AG04450 (cell line): Measurements from ENCODE around the gene TBXA2R. TPM values are rescaled to one million over a fixed set of nuclear protein-coding genes. Genes with fewer than 3 reads are reported as not detected.

ENCODE experiments used
- CTCF ChIA-PET: fragments of 300-600, 350-600 bp; formaldehyde crosslinking; extraction: SDS; loops from one replicate; lab custom pipeline; 2022; ENCODE audit warnings: antibody characterized with exemption, inconsistent platforms; lab: Charles Lee
- POLR2A ChIA-PET: fragments of 350-600 bp; formaldehyde crosslinking; extraction: SDS; loops from one replicate; lab custom pipeline; 2021; ENCODE audit warnings: antibody characterized with exemption, inconsistent platforms; lab: Yijun Ruan, JAX
- DNase-seq: peaks from one replicate; pipeline ENCODE4 v3.0.0-alpha.2; 2011; ENCODE audit warnings: low read depth, low spot score
- H3K27ac ChIP-seq: one replicate; pipeline ENCODE4 v1.5.1; 2012; ENCODE audit warnings: low read depth, low read length, control low read depth
- H3K27me3 ChIP-seq: one replicate; pipeline ENCODE4 v1.6.0; 2012; ENCODE audit warnings: low read length; ENCODE audit not compliant: control insufficient read depth, insufficient read depth
- H3K4me3 ChIP-seq: 2 replicates; pipeline ENCODE4 v1.5.1; 2011; ENCODE audit warnings: mild to moderate bottlenecking, low read depth, low read length, control low read depth
- H3K9me3 ChIP-seq: 2 replicates; pipeline ENCODE4 v1.5.1; 2012; ENCODE audit warnings: low read length; ENCODE audit not compliant: control insufficient read depth, insufficient read depth
- CTCF ChIP-seq: IDR thresholded peaks from 2 replicates; pipeline ENCODE4 v1.5.1; 2011; ENCODE audit warnings: low read depth, low read length, control low read depth, inconsistent platforms
- polyA plus RNA-seq: library from polyadenylated mRNA; depleted of rRNA; stranded (reverse); fragments of >200 nt; gene quantifications from 2 replicates; pipeline ENCODE4 v1.2.3, GENCODE V29; 2011

Gene TBXA2R
- polyA plus RNA-seq, 1 experiment: 0.84 TPM

GRCh38 chr19:3605770-3606169 lies 905 bp downstream of the TBXA2R start:
- Histone ChIP-seq H3K27me3 (no peaks in the 10 kb centered on the region), H3K9me3 (peaks cover 10% of the 10 kb centered on the region; the same call in 1 of the 2 replicates), H3K27ac (no peak overlapping the region), H3K4me3 (peak overlapping the region; percentile 72)
- no peak for DNase-seq
- ChIA-PET POLR2A (no interaction called here), CTCF (no interaction called here)
- no peak for TF ChIP-seq CTCF

- Histone ChIP-seq H3K9me3 (peaks cover 12% of the 10 kb centered on the region; the same call in 1 of the 2 replicates), H3K27ac (no peak overlapping the region), H3K4me3 (no peak overlapping the region), H3K27me3 (no peaks in the 10 kb centered on the region)
- POLR2A ChIA-PET: no interaction called here
- no peak for DNase-seq
- CTCF ChIA-PET: no interaction called here
- TF ChIP-seq CTCF: no peak
These were observed 1.3 kb downstream of the TBXA2R start for GRCh38 chr19:3605361-3605760.

GRCh38 chr19:3604987-3605343 lies 1.7 kb downstream of the TBXA2R start:
- TF ChIP-seq CTCF: no peak
- no peaks in the 10 kb centered on the region for H3K27me3 ChIP-seq
- POLR2A ChIA-PET: no interaction called here
- no peak overlapping the region for H3K27ac ChIP-seq
- peaks cover 11% of the 10 kb centered on the region; the same call in 1 of the 2 replicates for H3K9me3 ChIP-seq
- H3K4me3 ChIP-seq: no peak overlapping the region
- CTCF ChIA-PET: no interaction called here
- no peak for DNase-seq

GRCh38 chr19:3604227-3604986 lies 2.3 kb downstream of the TBXA2R start:
- Histone ChIP-seq H3K9me3 (peaks cover 10% of the 10 kb centered on the region; the same call in 1 of the 2 replicates), H3K27ac (no peak overlapping the region), H3K27me3 (no peaks in the 10 kb centered on the region), H3K4me3 (no peak overlapping the region)
- ChIA-PET CTCF (no interaction called here), POLR2A (no interaction called here)
- no peak for TF ChIP-seq CTCF
- no peak for DNase-seq

- Histone ChIP-seq H3K9me3 (peaks cover 10% of the 10 kb centered on the region; the same call in 1 of the 2 replicates), H3K27ac (no peak overlapping the region), H3K27me3 (no peaks in the 10 kb centered on the region), H3K4me3 (no peak overlapping the region)
- DNase-seq: no peak
- TF ChIP-seq CTCF: no peak
- ChIA-PET POLR2A (no interaction called here), CTCF (no interaction called here)
These were observed 3.4 kb downstream of the TBXA2R start for GRCh38 chr19:3603121-3603811.
